Thoracic aorta (tissue), 2 donors: Measurements from ENCODE around the gene TRMT2A. TPM values are rescaled to one million over a fixed set of nuclear protein-coding genes. Genes with fewer than 3 reads are reported as not detected.

Experiments used
- ATAC-seq: fragments of 150-250 bp; one replicate; pipeline ENCODE4 v1.8.0; 2017; ENCODE audit warnings: low read depth; ENCODE audit not compliant: insufficient number of reproducible peaks, low FRiP score
- DNase-seq: peaks from one replicate; pipeline ENCODE4 v3.0.0-alpha.2; 2020; ENCODE audit warnings: low spot score
- H3K27ac ChIP-seq, 2 donors: fragments of 200-600 bp; sonication (generic); 1 replicate in 1 of 2; 2 replicates in 1 of 2; pipeline ENCODE4 v1.5.1; 2016; ENCODE audit warnings: mild to moderate bottlenecking in 2 of 2, moderate library complexity in 2 of 2
- H3K27me3 ChIP-seq: fragments of 200-600 bp; sonication (generic); replicated peaks from 2 replicates; pipeline ENCODE4 v1.6.0; 2016; ENCODE audit warnings: mild to moderate bottlenecking; ENCODE audit not compliant: insufficient read depth
- H3K36me3 ChIP-seq: fragments of 200-600 bp; sonication (generic); one replicate; pipeline ENCODE4 v1.5.1; 2016
- H3K4me1 ChIP-seq, 2 donors: fragments of 200-600 bp; sonication (generic); 1 replicate in 1 of 2; 2 replicates in 1 of 2; pipeline versions ENCODE4 v1.5.1 to v1.6.0; 2016; ENCODE audit warnings: low read depth in 2 of 2, mild to moderate bottlenecking in 1 of 2; ENCODE audit not compliant: control insufficient read depth in 1 of 2
- H3K4me3 ChIP-seq: fragments of 200-600 bp; sonication (generic); 2 replicates; pipeline ENCODE4 v1.5.1; 2016; ENCODE audit warnings: mild to moderate bottlenecking
- H3K9me3 ChIP-seq: fragments of 200-600 bp; sonication (generic); 2 replicates; pipeline ENCODE4 v1.5.1; 2016
- total RNA-seq, 2 donors: library from RNA; depleted of rRNA; stranded (reverse); fragments of >200 nt; gene quantifications; one replicate each; pipeline versions ENCODE4 v1.1.0 to v1.2.3, GENCODE V29; 2016
- TF ChIP-seq, protein P1 (sequence below): fragments of 200-600 bp; sonication (generic); IDR thresholded peaks from one replicate; pipeline ENCODE4 v1.5.1; 2019; ENCODE audit warnings: antibody characterized with exemption

The TRMT2A gene
- total RNA-seq, 2 donors from 2014 or later = 61.8 to 94.8 TPM

DNA sequence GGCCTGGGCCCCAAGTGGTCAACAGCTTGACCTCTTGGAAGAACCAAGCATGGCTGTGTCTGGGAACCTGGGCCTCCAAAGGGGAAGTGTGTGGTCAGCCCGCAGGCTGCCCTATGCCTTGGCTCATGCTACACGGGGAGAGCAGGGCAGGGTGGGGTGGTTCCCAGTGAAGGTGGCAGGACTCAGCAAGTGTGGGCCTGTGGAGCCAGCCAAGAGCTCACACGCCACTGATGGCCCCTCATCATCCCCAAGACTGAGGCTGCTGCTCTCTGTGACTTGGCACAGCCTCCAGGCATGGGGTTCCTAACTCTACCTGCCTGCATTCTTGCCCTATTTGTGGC, 52.9 kb downstream of the TRMT2A start:
- ATAC-seq (no peak), DNase-seq (no peak)
- Histone ChIP-seq H3K4me1 (no peaks in the 10 kb centered on the region), H3K4me3 (no peak overlapping the region), H3K27me3 (no peaks in the 10 kb centered on the region), H3K9me3 (no peaks in the 10 kb centered on the region), H3K27ac (no peak overlapping the region), H3K36me3 (peaks cover 27% of the 10 kb centered on the region)
- TF ChIP-seq, protein P1, sequence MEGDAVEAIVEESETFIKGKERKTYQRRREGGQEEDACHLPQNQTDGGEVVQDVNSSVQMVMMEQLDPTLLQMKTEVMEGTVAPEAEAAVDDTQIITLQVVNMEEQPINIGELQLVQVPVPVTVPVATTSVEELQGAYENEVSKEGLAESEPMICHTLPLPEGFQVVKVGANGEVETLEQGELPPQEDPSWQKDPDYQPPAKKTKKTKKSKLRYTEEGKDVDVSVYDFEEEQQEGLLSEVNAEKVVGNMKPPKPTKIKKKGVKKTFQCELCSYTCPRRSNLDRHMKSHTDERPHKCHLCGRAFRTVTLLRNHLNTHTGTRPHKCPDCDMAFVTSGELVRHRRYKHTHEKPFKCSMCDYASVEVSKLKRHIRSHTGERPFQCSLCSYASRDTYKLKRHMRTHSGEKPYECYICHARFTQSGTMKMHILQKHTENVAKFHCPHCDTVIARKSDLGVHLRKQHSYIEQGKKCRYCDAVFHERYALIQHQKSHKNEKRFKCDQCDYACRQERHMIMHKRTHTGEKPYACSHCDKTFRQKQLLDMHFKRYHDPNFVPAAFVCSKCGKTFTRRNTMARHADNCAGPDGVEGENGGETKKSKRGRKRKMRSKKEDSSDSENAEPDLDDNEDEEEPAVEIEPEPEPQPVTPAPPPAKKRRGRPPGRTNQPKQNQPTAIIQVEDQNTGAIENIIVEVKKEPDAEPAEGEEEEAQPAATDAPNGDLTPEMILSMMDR = no peak

DNA sequence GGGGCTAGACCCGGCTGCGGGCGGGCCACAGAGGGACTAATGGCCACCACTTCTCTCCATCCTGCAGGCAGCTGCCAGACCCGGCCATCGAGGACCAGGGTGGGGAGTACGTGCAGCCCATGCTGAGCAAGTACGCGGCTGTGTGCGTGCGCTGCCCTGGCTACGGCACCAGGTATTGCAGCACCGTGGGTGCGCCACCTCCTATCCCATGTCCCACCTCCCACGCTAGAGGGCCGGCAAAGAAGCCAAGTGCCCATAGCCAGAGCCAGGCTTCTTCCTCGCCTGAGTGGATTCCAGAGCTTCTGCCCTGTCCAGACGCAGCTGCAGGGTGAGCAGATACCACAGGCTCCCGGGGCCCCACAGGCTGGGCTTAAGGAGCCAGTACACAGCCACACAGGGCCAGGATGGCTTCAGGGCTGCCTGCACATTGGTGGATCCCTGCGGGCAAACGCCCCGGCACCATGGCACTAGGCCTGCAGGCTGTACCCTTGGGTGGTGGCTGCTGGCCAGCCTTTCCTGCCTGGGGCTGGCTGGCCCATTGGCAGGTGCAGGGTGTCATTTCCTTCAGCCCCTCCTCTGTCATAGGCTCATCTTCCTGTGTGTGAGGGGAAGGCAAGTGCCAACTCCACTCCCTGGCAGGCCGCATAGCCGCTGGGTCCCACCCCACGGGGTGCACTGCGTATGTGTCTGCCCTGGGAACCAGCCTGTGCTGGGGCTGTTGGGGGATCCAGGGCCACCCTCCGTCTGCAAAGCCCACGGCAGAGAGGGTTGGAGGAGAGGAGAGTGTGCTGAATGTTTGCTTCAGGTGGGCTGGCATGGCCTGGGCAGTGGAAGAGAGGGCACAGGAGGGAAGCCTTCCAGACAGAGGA, 53.5 kb downstream of the TRMT2A start:
- Histone ChIP-seq H3K27me3 (no peaks in the 10 kb centered on the region), H3K27ac (no peak overlapping the region), H3K4me1 (no peaks in the 10 kb centered on the region), H3K36me3 (peaks cover 27% of the 10 kb centered on the region), H3K4me3 (no peak overlapping the region), H3K9me3 (no peaks in the 10 kb centered on the region)
- ATAC-seq (no peak), DNase-seq (no peak)
- TF ChIP-seq, protein P1 = no peak

DNA sequence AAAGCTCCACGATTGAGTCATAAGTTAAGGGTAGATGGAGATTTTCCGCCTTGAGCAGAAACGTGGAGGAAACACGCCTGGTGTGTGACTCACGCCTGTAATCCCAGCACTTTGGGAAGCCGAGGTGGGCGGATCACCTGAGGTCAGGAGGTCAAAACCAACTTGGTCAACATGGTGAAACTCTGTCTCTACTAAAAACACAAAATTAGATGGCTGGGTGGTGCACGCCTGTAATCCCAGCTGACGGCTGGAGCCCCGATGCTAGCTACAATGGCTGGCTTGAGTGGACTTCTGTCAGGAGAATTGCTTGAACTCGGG, 54.3 kb downstream of the TRMT2A start:
- no peak for DNase-seq
- no peak for ATAC-seq
- TF ChIP-seq, protein P1 = no peak

DNA sequence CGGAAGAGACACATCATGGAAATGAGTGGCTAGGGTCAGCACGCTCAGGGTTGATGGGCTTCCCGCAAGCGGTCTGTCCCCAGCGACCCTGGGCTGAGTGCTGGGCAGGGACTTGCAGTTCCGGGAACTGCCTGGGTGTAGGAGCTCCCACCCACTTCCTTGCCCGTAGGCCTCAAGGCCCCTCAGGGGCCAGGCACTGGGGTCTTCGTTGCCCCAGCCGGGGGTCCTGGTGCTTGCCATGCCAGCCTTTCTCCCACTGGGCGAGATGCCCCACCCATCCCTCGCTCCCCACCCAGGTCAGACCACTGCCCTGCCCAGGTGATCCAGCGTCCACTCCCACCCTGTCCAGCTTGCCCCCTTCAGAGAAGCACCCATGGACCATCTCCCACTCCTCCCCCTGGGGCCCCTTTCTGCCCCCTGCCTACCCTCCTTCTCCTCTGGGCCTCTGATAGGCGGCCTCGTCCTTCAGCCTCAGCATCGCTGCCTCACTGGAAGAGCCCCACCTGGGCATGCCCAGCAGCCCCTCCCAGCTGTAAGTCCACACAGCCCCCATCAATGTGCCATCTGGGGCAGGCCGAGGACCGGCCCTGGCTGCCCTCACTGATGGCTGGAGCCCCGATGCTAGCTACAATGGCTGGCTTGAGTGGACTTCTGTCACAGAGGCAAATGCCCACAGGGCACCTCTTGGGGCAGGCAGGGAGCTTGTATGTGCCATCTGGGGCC, 54.8 kb downstream of the TRMT2A start:
- Histone ChIP-seq H3K9me3 (no peaks in the 10 kb centered on the region), H3K36me3 (peaks cover 31% of the 10 kb centered on the region), H3K4me3 (no peak overlapping the region), H3K27ac (no peak overlapping the region), H3K4me1 (no peaks in the 10 kb centered on the region), H3K27me3 (no peaks in the 10 kb centered on the region)
- no peak for DNase-seq
- ATAC-seq = no peak
- TF ChIP-seq, protein P1 = no peak

More for the DNA sequence above, 54.3 kb downstream of the TRMT2A start:
- Histone ChIP-seq H3K27ac (no peak overlapping the region), H3K4me1 (no peaks in the 10 kb centered on the region), H3K4me3 (no peak overlapping the region), H3K27me3 (no peaks in the 10 kb centered on the region), H3K36me3 (peaks cover 31% of the 10 kb centered on the region), H3K9me3 (no peaks in the 10 kb centered on the region)

Other genes starting within 250 kb of the TRMT2A start
- 100 to 1,000 TPM; 230 to 300 TPM for gene COMT, start 175.5 kb downstream of the TRMT2A start, total RNA-seq
- gene TXNRD2, start 175.4 kb downstream of the TRMT2A start, total RNA-seq = 10 to 100 TPM; 27.4 to 37.6 TPM
- 100 to 1,000 TPM in 1 of 2 donors, 10 to 100 TPM in 1; 95.0 to 165 TPM for gene ARVCF, start 100.4 kb downstream of the TRMT2A start, total RNA-seq
- 100 to 1,000 TPM in 1 of 2 donors, 10 to 100 TPM in 1; 48.7 to 109 TPM for gene TANGO2, start 96.1 kb downstream of the TRMT2A start, total RNA-seq
- 10 to 100 TPM; 23.7 to 47.3 TPM for gene DGCR8, start 37.0 kb downstream of the TRMT2A start, total RNA-seq
- gene RANBP1, start 1.1 kb downstream of the TRMT2A start, total RNA-seq = 100 to 1,000 TPM; 130 to 140 TPM
- gene ZDHHC8, start 14.6 kb upstream of the TRMT2A start, total RNA-seq = 10 to 100 TPM; 14.8 to 49.8 TPM
- gene CCDC188, start 33.8 kb upstream of the TRMT2A start, total RNA-seq = not detected
- 1 to 10 TPM in 1 of 2 donors, not detected in 1; 7.4 TPM for gene RTN4R, start 151.1 kb upstream of the TRMT2A start, total RNA-seq
- gene DGCR6L, start 202.8 kb upstream of the TRMT2A start, total RNA-seq = 10 to 100 TPM; 28.8 to 69.3 TPM